ENCODE results near the gene FBLN2.

GRCh38 chr3:13615019-13615528 is 66.1 kb downstream of the FBLN2 start:
- TF ChIP-seq TAF1 (IDR thresholded peaks at IDR 0.05; ENCODE audit: low read depth): no peak
- no peak for TF ChIP-seq CEBPB (IDR thresholded peaks at IDR 0.05)
- no peak for TF ChIP-seq ZBTB7A (IDR thresholded peaks at IDR 0.05; ENCODE audit: low read depth)
- TF ChIP-seq EP300 (IDR thresholded peaks at IDR 0.05; ENCODE audit: borderline replicate concordance): no peak
- TF ChIP-seq MAX (IDR thresholded peaks at IDR 0.05): no peak
- no peak for TF ChIP-seq REST (IDR thresholded peaks at IDR 0.05; ENCODE audit: low read depth)
- TF ChIP-seq YY1 (IDR thresholded peaks at IDR 0.05; ENCODE audit: low read depth): no peak
- no peak for TF ChIP-seq RAD21 (IDR thresholded peaks at IDR 0.05; ENCODE audit: low read depth)
- no peak for TF ChIP-seq CREB1 (IDR thresholded peaks at IDR 0.05; ENCODE audit: low read depth)
